GM19023 (cell line): ENCODE results near the gene SMPD4.
A peak's percentile ranks its signal among the peaks of the same experiment; 100 is the strongest.
"Not testable (repeated sequence)": the region's sequence is repeated elsewhere in the genome, so short reads cannot be mapped to it uniquely, and the experiment has no call there.

Source experiments
- ATAC-seq: cut with Tn5 transposase; IDR thresholded peaks from one replicate; pipeline ENCODE4 v1.9.1; 2021; ENCODE audit warnings: mild to moderate bottlenecking, moderate library complexity; ENCODE audit not compliant: unreplicated experiment

SMPD4 gene, protein sequence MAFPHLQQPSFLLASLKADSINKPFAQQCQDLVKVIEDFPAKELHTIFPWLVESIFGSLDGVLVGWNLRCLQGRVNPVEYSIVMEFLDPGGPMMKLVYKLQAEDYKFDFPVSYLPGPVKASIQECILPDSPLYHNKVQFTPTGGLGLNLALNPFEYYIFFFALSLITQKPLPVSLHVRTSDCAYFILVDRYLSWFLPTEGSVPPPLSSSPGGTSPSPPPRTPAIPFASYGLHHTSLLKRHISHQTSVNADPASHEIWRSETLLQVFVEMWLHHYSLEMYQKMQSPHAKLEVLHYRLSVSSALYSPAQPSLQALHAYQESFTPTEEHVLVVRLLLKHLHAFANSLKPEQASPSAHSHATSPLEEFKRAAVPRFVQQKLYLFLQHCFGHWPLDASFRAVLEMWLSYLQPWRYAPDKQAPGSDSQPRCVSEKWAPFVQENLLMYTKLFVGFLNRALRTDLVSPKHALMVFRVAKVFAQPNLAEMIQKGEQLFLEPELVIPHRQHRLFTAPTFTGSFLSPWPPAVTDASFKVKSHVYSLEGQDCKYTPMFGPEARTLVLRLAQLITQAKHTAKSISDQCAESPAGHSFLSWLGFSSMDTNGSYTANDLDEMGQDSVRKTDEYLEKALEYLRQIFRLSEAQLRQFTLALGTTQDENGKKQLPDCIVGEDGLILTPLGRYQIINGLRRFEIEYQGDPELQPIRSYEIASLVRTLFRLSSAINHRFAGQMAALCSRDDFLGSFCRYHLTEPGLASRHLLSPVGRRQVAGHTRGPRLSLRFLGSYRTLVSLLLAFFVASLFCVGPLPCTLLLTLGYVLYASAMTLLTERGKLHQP

DNA sequence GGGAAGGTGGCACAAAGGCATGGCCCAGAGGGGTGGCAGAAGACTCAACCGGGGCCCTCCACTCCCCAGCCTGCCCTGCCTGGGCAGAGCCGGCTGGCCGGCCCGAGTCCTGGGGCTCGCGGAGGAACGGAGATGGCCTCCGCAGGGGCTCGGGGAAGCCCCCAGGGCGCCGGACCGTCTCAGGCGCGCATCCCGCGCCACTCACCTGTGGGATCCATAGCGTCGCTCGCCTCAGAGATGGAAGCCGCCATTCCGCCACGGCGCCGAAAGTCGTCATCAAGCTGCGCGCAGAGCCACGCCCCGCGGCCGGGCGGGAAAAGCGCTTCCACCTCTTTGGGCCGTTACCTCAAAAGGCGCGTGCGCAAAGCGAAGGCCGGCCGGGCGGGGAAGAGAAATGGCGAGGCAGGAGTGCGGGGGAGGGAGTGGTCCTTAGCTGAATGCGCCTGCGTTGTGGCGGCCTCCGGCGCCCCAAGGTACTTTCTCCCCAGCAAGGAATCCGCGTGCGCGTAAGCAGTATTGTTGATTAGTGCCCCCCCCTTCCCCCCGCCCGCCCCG is at the start of gene SMPD4:
Gene SMPD4 (minus strand): TSS at position 278 of the 555 bp plus-strand sequence. CDS start 5,010 bp downstream, outside the sequence.
- peak; percentile 62 for ATAC-seq

DNA sequence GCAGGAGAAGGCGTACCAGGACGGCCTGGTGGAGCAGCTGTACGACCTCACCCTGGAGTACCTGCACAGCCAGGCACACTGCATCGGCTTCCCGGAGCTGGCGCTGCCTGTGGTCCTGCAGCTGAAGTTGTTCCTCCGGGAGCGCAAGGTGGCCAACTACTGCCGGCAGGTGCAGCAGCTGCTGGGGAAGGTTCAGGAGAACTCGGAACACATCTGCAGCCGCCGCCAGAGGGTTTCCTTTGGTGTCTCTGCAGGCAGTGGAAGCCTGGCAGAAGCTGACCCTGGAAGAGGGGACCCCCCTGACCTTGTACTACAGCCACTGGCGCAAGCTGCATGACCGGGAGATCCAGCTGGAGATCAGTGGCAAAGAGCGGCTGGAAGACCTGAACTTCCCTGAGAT is 49.5 kb upstream of the SMPD4 start:
- ATAC-seq: not testable (repeated sequence)

DNA sequence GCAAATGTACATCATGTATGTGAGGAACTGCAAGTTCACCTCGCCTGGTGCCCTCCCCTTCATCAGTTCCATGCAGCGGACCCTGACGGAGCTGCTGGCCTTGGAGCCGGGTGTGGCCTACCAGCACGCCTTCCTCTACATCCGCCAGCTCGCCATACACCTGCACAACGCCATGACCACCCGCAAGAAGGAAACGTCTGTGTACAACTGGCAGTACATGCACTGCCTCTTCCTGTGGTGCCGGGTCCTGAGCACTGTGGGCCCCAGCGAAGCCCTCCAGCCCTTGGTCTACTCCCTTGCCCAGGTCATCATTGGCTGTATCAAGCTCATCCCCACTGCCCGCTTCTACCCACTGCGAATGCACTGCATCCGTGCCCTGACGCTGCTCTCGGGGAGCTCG is 49.0 kb upstream of the SMPD4 start:
- ATAC-seq: not testable (repeated sequence)

DNA sequence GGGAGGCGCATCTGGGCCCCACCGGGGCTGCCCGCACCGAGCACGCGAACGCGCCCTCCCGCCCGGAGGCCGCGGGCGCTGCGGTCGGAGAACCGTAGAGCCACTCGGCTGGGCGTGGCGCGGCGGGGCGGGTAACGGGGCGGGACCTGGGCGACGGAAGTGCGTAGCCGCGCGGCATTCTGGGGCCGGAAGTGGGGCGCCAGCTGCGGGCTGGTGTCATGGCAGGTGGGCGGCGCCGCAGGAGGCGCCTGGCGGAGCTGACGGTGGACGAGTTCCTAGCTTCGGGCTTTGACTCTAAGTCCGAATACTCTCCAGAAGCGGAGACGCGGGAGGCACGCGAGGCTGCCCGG is 47.7 kb upstream of the SMPD4 start:
- peak; percentile 89 for ATAC-seq

DNA sequence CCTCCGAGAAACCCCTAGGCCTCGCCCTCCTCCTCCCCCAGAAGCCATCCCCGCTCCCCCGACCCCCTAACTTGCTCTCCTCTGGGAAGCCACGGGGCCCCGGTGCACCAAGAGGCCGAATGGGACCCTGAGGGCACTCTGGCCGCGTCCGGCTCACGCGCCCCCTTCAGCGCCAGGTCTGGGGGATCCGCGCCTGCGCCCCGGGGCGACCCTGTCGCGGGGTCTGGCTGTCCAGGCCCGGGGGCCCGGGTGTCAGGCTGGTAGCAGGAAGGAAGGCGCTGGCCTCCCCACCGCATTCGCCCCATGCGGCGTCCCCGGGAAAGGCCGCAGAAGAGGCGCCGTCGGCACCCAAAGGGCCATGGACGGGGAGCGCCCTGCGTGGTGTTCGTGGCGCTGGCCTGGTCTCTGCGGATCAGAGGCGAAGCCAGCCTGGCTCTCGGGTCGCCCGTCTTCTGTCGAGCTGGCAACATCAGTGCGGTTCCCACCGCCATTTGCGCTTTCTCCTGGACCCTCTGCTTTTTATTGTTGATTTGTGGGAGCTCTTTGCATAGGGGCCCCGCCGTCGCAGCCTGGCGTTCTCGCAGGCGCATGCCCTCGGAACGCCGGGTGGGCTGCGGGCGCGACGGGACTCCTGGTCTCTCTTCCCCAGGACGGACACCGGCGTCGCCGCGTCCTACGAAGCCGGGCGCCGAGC is 47.2 kb upstream of the SMPD4 start:
- ATAC-seq: not testable (repeated sequence)

DNA sequence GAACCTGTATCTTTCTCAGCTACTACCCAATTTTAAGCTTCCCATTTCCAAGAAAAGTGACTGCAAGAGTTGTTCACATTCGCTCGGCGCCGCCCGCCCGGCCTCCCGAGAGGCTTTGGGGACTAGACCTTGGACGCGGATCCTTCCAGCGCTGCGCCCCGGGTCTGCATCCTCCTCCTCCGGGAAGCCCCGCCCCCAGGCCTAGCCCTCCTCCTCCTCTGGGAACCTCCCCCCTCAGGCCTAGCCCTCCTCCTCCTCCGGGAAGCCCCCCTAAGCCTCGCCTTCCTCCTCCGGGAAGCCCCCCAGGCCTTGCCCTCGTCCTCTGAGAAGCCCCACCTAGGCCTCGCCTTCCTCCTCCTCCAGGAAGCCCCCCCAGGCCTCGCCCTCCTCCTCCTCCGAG is 46.6 kb upstream of the SMPD4 start:
- not testable (repeated sequence) for ATAC-seq

DNA sequence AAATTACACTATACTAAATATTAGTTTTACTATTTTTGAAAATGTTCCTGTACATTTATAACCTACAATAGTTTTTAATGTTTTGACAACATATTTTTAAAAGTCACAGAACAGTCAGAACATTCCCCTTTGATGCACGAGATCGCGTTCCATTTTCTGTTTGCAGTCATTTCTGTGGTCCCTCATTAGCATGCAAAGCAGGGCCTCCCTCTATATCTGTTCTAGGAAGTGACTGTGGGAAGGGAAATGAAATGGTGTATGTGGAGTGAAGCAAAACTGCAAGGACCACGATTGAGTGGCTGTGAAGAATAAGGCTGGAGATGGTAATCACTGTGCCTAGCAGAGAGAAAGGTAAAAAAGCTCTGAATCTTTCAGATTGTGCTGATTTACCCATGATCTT is 41.1 kb upstream of the SMPD4 start:
- ATAC-seq: peak; percentile 92

DNA sequence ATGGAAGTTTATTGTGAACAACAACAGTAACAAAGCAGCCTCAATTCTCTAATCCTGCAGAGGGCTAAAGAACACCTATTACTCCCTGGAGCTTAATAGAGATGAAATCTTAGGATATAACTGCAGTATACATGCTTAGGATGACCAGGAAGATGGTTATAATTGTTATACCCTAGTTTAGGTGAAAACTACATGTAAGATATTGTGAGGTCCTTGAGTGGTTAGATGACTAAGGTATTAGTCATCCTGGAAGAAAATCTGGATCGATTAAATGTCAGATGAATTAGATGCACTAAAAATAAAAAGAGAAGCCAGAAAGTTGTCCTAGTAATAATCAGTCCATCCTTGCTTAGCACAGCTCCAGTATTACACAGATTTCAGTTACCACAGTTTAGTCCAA is 39.1 kb upstream of the SMPD4 start:
- ATAC-seq: not testable (repeated sequence)

DNA sequence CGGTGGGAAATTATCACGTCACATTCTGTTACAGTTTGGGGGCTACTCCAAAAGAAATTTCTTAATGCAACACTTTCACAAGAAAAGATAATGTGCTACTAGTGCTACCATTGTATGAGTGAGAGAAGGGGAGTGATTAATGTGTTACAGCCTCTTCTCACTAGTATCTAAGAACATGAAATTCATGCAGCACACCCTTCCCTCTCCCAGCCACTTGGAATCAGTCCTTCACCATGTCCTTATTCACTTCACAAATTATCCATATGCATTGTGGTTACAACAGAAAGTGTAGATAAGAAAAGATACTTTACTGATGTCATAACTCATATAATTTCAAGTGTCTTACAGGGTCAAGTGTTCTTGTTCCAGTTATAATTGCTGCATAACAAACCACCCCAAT is 37.7 kb upstream of the SMPD4 start:
- ATAC-seq: not testable (repeated sequence)

DNA sequence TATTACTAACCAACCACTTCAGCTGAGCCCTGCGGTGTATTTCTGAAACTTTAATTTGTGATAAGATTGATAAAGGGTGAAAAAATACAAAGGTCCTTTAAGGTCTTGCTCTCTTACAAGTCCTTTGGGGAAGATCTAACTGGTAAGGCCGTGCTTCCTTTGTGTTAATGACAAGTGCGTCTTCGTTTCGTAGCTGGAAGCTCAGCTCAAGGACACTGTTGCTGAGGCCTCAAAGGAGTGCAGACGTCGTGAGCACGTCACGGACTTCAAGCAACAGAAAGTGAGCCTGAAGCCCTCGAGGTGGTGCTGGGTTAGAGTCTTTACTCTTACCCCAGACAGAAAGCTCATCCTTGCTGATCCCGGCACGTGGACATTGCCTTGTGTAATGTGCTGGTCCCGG is 25.6 kb upstream of the SMPD4 start:
- not testable (repeated sequence) for ATAC-seq

DNA sequence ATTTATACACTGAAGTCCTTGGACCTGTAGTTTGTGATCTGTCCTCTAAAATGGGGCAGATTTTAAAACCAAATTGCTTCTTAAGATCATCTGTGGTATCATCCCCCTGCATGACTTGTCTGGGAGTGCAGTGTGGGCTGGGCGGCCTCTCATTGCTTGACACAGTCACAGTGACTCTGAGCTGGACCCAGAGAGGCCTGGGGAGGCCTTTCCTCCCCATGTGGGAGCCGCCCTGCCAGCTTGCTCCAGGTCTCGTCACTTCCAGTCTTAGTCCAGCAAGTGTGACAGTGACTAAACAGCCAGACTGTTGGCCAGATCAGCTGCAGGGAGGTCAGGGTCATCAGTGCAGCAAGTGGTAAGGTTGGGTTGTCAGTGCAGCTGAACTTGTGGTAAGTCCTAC is 21.7 kb upstream of the SMPD4 start:
- ATAC-seq: not testable (repeated sequence)

DNA sequence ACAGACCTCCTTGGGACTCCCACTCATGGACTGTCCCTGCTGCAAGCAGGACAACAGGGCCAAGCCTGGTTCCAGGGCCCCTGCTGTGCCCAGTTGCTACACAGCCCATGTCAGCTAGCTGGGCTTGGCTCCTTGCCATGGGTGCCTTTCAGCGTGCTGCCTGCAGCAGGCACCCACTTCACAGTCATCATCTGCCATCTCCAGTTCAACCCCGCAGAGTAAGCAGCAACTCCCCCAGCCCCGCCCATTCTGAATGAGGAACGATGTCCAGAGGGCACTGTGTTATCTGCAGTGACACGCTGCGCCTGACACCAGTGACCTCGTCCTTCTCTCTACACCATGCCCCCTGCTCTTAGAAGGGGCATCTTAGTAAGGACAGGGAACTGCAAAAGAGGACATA is 21.1 kb upstream of the SMPD4 start:
- not testable (repeated sequence) for ATAC-seq

DNA sequence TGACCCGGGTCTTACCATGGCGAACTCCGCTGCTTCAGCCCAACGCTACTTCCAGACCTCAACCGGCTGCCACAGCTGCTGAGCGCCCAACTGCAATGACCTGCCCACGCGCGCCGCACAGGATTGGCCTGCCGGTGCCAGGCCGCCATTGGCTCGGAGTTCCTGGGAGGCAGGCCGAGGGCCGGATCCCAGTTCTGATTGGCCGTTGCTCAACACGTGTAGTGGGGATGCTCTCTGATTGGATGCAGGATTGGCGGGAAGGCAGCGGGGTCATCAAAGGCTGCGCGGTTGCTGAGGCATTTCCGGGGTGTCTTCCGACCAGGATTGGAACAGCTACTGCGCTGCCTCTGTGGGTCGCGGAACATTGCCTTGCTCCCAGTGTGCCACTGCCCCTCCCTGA is 16.9 kb upstream of the SMPD4 start, which contains the start of gene TUBA3E:
Gene TUBA3E (minus strand): TSS at position 97 of the 400 bp plus-strand sequence. CDS start 79 bp downstream, at position 18.
- no peak for ATAC-seq

DNA sequence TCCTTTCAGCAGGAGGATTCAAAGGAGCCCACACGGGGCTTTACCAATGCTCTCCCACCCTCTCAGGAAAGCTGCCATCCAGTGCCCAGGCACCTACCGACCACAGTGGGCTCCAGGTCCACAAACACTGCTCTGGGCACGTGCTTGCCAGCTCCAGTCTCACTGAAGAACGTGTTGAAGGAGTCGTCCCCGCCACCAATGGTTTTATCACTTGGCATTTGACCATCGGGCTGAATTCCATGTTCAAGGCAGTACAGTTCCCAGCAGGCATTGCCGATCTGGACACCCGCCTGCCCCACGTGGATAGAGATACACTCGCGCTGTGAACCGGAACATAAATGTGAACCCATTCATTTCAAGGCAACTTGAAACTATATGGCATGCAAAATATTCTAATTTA is 14.7 kb upstream of the SMPD4 start:
- ATAC-seq: not testable (repeated sequence)

DNA sequence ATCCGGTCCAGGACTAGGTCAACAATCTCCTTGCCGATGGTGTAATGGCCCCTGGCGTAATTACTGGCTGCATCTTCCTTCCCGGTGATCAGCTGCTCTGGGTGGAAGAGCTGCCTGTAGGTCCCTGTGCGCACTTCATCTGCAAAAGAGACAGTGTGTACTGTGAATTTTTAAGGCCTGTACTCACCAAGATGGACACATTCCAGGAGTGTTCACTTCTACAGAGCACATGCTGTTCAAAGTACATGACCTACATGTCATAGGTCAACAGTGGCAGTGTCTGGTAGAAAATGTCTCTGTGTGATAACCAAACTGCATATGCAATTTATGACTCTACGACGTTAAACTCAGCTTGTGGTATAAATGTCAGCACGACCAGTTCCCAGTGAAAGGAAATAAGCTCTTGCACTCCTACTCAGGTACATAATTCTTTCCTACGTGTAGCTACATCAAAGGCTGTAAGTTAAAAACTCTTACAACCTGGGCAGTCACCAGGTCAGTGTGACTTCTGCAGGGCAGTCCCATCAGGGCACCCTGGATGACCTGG is 13.8 kb upstream of the SMPD4 start:
- not testable (repeated sequence) for ATAC-seq

DNA sequence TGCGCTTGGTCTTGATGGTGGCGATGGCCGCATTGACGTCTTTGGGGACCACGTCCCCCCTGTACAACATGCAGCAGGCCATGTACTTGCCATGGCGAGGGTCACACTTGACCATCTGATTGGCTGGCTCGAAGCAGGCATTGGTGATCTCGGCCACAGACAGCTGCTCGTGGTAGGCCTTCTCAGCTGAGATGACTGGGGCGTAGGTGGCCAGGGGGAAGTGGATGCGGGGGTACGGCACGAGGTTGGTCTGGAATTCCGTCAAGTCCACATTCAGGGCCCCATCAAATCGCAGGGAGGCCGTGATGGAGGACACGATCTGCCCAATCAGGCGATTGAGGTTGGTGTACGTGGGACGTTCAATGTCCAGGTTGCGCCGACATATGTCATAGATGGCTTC is 12.4 kb upstream of the SMPD4 start:
- not testable (repeated sequence) for ATAC-seq

DNA sequence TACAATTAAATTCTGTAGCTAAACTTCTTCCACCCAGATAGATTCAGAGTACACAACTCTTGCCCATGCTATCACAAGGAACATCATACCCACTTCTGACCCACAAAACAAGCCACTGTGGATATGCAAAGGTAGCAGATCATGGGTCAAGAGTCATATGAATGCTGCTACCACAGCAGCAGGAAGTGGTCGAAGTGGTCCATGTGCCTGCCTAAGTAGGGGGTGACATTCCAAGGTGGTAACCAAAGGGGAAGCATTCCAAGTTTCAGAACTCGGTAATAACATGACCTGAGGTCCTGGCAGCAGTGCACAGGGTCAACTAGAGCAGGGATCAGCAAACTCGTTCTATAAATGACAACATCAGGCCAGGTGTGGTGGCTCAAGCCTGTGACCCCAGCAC is 11.0 kb upstream of the SMPD4 start:
- not testable (repeated sequence) for ATAC-seq

DNA sequence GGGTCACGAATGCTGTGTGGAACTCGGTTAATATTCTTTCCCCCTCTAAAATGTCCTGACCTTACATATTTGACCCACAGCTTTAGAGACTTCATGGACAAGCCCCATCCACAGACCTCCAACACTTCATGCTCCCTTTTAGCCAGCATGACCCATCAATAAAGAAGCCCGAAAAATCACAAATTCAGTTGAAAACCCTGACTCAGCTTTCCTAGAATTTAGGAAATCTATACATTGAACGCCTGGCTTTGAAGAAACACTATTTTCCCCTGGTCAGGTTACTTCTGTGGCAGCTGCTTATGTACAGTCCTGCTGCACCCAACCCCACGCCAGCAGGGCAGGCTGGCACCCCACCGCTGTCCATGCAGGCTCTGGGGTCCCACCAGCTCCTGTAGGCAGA is 9.9 kb upstream of the SMPD4 start:
- ATAC-seq: not testable (repeated sequence)

DNA sequence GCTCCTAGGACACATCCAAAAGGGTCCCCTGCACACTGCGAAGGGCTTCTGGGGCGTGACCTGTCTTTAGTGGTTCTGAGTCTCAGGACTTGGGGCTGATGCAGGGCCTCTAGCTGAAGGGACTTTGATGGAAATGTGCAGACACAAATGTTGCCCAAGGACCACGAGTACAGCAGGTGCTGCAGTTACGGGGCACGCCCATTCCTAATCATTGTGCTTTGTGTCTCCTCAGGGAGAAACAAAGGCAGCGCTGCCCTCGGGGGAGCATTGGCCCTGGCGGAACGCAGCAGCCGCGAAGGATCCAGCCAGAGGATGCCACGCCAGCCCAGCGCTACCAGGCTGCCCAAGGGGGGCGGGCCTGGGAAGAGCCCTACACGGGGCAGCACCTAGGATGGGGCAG is 8.8 kb upstream of the SMPD4 start:
- ATAC-seq: no peak

DNA sequence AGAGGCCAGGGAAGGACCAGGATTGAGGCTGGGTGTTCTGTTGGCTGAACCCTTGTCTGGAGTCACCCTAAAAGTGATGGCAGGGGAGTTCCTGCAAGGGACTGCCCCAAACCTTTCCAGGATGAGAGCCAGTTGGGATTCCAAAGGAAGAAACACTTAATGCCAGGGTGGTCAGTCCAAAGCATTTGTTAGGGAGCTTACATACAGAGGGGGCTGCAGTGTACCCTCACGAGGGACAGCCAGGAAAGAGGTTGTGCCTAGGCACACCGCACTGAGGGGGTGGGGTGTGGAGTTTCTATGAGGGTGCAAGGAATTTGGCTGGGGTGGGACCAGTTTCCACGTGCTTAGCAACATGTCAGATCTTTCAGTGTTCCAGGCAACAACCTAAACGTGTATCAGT is 7.6 kb upstream of the SMPD4 start:
- ATAC-seq: not testable (repeated sequence)
